Activated CD4-positive, alpha-beta T cell treated with anti-CD3 and anti-CD28 coated beads, Interleukin-10, Interleukin-2, amounts not matched to agents 100 ng/mL and 50 ng/mL, durations not matched to agents 16 hours and 8 hours (primary cell): ENCODE results near the gene SRRM3.
"Not testable (repeated sequence)": the region's sequence is repeated elsewhere in the genome, so short reads cannot be mapped to it uniquely, and the experiment has no call there.

ENCODE experiments used
- DNase-seq: peaks from one replicate; pipeline ENCODE4 v3.0.0-alpha.2; 2020

The SRRM3 gene

GRCh38 chr7:76189276-76189675 lies 12.4 kb upstream of the SRRM3 start:
- DNase-seq = no peak

- peak; percentile 14 for DNase-seq
These were observed 9.9 kb upstream of the SRRM3 start for GRCh38 chr7:76191783-76192240.

GRCh38 chr7:76193466-76193865 lies 8.2 kb upstream of the SRRM3 start:
- DNase-seq = no peak

GRCh38 chr7:76193883-76194282 lies 7.8 kb upstream of the SRRM3 start:
- DNase-seq = no peak

- DNase-seq = no peak
These were observed 4.9 kb upstream of the SRRM3 start for GRCh38 chr7:76196786-76197185.

- DNase-seq = no peak
These were observed 3.5 kb upstream of the SRRM3 start for GRCh38 chr7:76198202-76198601.

GRCh38 chr7:76202666-76203030 lies 952 bp downstream of the SRRM3 start:
- DNase-seq = no peak

GRCh38 chr7:76204147-76204546 lies 2.5 kb downstream of the SRRM3 start:
- DNase-seq = no peak

- DNase-seq = no peak
These were observed 4.9 kb downstream of the SRRM3 start for GRCh38 chr7:76206633-76207032.

- DNase-seq = no peak
These were observed 7.6 kb downstream of the SRRM3 start for GRCh38 chr7:76209310-76209709.

GRCh38 chr7:76211216-76211615 lies 9.5 kb downstream of the SRRM3 start:
- DNase-seq = no peak

- DNase-seq = not testable (repeated sequence)
These were observed 13.7 kb downstream of the SRRM3 start for GRCh38 chr7:76215349-76215748.

GRCh38 chr7:76216381-76217082 lies 14.8 kb downstream of the SRRM3 start:
- no peak for DNase-seq

GRCh38 chr7:76217942-76218566 lies 16.4 kb downstream of the SRRM3 start:
- no peak for DNase-seq

- DNase-seq = no peak
These were observed 18.7 kb downstream of the SRRM3 start for GRCh38 chr7:76220185-76221057.

GRCh38 chr7:76222333-76222732 lies 20.6 kb downstream of the SRRM3 start:
- DNase-seq = no peak

GRCh38 chr7:76222839-76223238 lies 21.1 kb downstream of the SRRM3 start:
- DNase-seq = no peak

GRCh38 chr7:76223286-76223972 lies 21.7 kb downstream of the SRRM3 start:
- DNase-seq = no peak

- DNase-seq = no peak
These were observed 23.0 kb downstream of the SRRM3 start for GRCh38 chr7:76224695-76225094.

- DNase-seq = peak; percentile 20
These were observed 23.7 kb downstream of the SRRM3 start for GRCh38 chr7:76225379-76225778.

- DNase-seq = no peak
These were observed 24.3 kb downstream of the SRRM3 start for GRCh38 chr7:76225951-76226350.

GRCh38 chr7:76226878-76227423 lies 25.3 kb downstream of the SRRM3 start:
- not testable (repeated sequence) for DNase-seq

GRCh38 chr7:76230214-76230613 lies 28.5 kb downstream of the SRRM3 start:
- no peak for DNase-seq
